Type B pancreatic cell (in vitro differentiated cells): Measurements from ENCODE around the gene IDH2. TPM values are rescaled to one million over a fixed set of nuclear protein-coding genes. Genes with fewer than 3 reads are reported as not detected.

Experiments
- DNase-seq: peaks from one replicate; pipeline ENCODE4 v3.0.0; 2021; ENCODE audit warnings: mixed read lengths; ENCODE audit not compliant: unreplicated experiment; ENCODE audit errors: extremely low spot score
- H3K27ac Mint-ChIP-seq: 2 replicates; pipeline ENCODE4 v1.8.0; 2021; ENCODE audit warnings: mild to moderate bottlenecking, mixed read lengths
- H3K27me3 Mint-ChIP-seq: 2 replicates; pipeline ENCODE4 v1.8.0; 2021; ENCODE audit warnings: mixed read lengths
- H3K36me3 Mint-ChIP-seq: 2 replicates; pipeline ENCODE4 v1.8.0; 2021; ENCODE audit warnings: mixed read lengths
- H3K4me1 Mint-ChIP-seq: one replicate; pipeline ENCODE4 v1.8.0; 2021; ENCODE audit warnings: mixed read lengths; ENCODE audit not compliant: unreplicated experiment
- H3K4me3 Mint-ChIP-seq: 2 replicates; pipeline ENCODE4 v1.8.0; 2021; ENCODE audit warnings: mild to moderate bottlenecking, mixed read lengths
- H3K9me3 Mint-ChIP-seq: 2 replicates; pipeline ENCODE4 v1.8.0; 2021; ENCODE audit warnings: mixed read lengths
- total RNA-seq: library from RNA; stranded (reverse); gene quantifications from 2 replicates; pipeline ENCODE4 v1.2.1, GENCODE V29; 2021; ENCODE audit warnings: low replicate concordance
- TF ChIP-seq, protein P1 (sequence below): fragments of 200-600 bp; sonication (generic); conservative IDR thresholded peaks from 2 replicates; pipeline ENCODE4 v1.5.0; 2021; ENCODE audit warnings: antibody characterized with exemption, mild to moderate bottlenecking

The IDH2 gene
- total RNA-seq, 1 donor from 2014 or later: 225 TPM

DNA sequence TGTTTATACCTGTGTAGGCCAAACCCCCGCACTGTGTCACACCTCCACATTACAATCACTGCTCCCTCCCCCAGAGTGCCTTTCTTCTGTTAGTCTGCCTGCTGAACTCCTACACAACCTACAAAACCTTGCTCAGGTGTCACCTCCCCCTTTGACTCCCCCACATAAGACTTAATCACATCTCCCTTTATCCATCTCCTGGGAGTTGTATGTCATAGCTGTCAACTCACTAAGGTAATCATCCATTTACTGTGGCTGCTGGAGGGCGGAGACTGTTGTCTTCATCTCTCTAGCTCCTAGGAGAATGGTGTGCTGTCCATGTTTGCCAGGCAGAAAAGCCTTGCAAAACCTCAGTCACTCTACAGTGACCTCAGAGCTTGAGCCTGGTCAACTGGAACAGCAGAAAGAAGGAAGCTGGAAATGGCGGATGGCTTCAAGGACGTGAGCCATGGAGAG is 57.3 kb downstream of the IDH2 start:
- Mint-ChIP-seq H3K4me3 (peak overlapping the region; percentile 29), H3K4me1 (peaks cover 50% of the 10 kb centered on the region), H3K27ac (peak overlapping the region; percentile 77)

DNA sequence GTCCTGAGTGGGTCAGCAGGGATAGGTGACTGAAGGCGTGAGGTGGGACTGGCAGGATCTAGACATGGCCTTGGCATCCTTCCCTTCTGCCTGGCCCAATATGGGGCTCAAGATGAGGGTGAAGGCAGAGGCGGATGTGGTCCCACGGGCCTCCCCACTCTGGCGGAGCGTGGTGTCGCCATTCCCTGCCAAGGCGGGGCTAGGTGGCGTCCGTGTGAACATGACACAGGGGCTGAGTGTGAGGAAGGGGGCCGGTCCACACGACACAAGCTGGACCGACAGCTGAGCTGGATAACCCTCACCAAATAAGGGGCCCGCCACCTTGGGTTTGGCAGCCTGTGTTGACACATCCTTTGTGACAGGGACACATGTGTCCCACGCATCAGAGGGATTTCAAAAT is 58.1 kb downstream of the IDH2 start:
- peak overlapping the region; percentile 71 for H3K27ac Mint-ChIP-seq
- no peaks in the 10 kb centered on the region for H3K9me3 Mint-ChIP-seq
- H3K27me3 Mint-ChIP-seq: no peaks in the 10 kb centered on the region
- H3K36me3 Mint-ChIP-seq: no peaks in the 10 kb centered on the region
- no peak for DNase-seq
- no peak overlapping the region for H3K4me3 Mint-ChIP-seq
- TF ChIP-seq, protein P1, sequence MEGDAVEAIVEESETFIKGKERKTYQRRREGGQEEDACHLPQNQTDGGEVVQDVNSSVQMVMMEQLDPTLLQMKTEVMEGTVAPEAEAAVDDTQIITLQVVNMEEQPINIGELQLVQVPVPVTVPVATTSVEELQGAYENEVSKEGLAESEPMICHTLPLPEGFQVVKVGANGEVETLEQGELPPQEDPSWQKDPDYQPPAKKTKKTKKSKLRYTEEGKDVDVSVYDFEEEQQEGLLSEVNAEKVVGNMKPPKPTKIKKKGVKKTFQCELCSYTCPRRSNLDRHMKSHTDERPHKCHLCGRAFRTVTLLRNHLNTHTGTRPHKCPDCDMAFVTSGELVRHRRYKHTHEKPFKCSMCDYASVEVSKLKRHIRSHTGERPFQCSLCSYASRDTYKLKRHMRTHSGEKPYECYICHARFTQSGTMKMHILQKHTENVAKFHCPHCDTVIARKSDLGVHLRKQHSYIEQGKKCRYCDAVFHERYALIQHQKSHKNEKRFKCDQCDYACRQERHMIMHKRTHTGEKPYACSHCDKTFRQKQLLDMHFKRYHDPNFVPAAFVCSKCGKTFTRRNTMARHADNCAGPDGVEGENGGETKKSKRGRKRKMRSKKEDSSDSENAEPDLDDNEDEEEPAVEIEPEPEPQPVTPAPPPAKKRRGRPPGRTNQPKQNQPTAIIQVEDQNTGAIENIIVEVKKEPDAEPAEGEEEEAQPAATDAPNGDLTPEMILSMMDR: no peak
- H3K4me1 Mint-ChIP-seq: peaks cover 50% of the 10 kb centered on the region

More for the DNA sequence above, 57.3 kb downstream of the IDH2 start:
- Mint-ChIP-seq H3K36me3 (no peaks in the 10 kb centered on the region), H3K27me3 (no peaks in the 10 kb centered on the region), H3K9me3 (no peaks in the 10 kb centered on the region)
- TF ChIP-seq, protein P1: no peak
- DNase-seq: no peak

DNA sequence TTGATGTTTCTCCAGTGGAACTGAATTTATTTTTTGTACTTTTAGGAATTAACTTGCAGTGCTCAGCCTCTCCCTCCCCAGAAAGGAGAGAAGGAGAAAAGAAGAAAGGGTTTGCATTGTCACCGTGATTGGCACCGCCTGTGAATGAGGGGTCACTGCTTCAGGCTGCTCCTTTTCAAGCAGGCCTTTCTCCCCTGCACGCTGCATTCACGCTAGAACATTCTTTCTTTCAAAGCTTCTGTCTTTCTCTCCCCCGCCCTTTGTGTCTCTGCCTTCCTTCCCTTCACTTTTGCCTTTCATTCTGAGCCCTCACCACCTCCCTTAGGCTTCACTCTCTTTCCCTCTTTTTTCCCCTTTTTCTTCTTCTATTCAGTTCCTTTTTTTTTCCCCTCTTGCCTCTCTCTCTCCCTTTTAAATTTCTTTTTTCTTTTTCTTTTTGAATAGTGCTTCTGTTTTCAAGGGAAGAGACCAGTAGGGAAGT is 58.7 kb downstream of the IDH2 start:
- Mint-ChIP-seq H3K36me3 (no peaks in the 10 kb centered on the region), H3K4me1 (peaks cover 53% of the 10 kb centered on the region), H3K9me3 (no peaks in the 10 kb centered on the region), H3K27ac (peak overlapping the region; percentile 71), H3K4me3 (peak overlapping the region; percentile 31), H3K27me3 (no peaks in the 10 kb centered on the region)
- DNase-seq: no peak
- TF ChIP-seq, protein P1: no peak

DNA sequence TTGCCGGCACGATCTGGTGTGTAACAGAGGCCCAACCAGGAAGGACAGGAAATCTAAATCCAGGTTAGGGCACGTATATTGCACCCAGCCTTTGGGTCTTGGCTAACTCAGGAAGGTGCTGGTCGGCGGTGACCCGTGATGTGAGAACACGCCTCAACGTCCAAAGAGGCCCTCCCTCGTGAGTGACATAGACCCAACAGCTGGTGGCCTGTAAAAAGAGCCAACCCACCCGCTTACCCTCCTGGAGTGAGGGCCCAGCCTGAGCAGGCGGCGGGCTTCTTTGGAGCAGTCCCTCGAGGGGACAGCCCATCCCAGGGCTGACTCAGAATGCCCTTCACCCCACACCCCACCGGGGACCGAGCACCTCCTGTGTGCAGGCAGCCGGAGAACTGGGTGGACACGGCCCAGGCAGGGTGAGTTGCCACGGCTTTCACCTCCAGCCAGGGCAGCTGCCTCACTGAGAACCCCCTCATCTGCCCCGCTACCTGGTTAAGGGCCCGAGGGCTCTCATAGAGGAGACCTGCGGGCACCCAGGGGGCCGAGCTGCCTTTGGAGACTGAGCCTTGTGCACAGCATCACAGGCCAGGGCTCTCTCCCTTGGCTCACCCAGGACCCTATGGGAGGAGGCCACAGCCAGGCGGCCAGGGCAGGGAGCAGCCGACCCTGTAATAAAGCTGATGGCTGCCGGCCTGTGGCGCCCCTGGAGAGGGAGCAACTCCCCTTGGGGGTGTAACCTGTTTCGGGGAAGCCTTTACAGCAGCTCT is 59.3 kb downstream of the IDH2 start:
- Mint-ChIP-seq H3K4me1 (peaks cover 59% of the 10 kb centered on the region), H3K9me3 (no peaks in the 10 kb centered on the region), H3K36me3 (no peaks in the 10 kb centered on the region), H3K27me3 (no peaks in the 10 kb centered on the region), H3K27ac (peak overlapping the region; percentile 71), H3K4me3 (no peak overlapping the region)
- TF ChIP-seq, protein P1: no peak
- DNase-seq: no peak

DNA sequence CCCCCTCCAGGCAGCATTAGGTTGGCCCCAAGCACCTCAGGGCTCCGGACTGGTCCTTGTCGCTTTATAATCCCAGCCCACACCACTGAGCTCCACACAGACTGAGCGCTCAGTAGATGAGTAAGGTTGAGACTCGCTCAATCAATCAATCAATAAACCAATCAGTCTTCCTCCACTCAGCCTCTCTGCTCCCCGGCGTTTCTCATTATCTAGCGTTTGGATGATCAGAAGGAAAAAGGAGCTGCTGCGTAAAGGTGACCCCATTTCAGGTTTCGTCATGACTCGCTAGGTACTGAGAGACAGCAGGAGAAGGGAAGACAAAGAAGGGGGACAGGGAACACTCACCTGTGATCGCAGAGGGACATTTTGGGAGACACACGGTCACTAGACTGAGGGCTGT is 59.9 kb downstream of the IDH2 start:
- H3K36me3 Mint-ChIP-seq: no peaks in the 10 kb centered on the region
- no peak overlapping the region for H3K27ac Mint-ChIP-seq
- H3K9me3 Mint-ChIP-seq: no peaks in the 10 kb centered on the region
- H3K27me3 Mint-ChIP-seq: no peaks in the 10 kb centered on the region
- TF ChIP-seq, protein P1: no peak
- H3K4me3 Mint-ChIP-seq: no peak overlapping the region
- H3K4me1 Mint-ChIP-seq: peaks cover 64% of the 10 kb centered on the region
- DNase-seq: no peak
